Astrocyte of the hippocampus (primary cell): ENCODE results near the gene NETO2.
A peak's percentile ranks its signal among the peaks of the same experiment; 100 is the strongest.
"Not testable (repeated sequence)": the region's sequence is repeated elsewhere in the genome, so short reads cannot be mapped to it uniquely, and the experiment has no call there.

ENCODE experiments used
- DNase-seq: peaks from one replicate; pipeline ENCODE4 v3.0.0; 2011; ENCODE audit warnings: low read depth, low spot score

Gene NETO2

DNA sequence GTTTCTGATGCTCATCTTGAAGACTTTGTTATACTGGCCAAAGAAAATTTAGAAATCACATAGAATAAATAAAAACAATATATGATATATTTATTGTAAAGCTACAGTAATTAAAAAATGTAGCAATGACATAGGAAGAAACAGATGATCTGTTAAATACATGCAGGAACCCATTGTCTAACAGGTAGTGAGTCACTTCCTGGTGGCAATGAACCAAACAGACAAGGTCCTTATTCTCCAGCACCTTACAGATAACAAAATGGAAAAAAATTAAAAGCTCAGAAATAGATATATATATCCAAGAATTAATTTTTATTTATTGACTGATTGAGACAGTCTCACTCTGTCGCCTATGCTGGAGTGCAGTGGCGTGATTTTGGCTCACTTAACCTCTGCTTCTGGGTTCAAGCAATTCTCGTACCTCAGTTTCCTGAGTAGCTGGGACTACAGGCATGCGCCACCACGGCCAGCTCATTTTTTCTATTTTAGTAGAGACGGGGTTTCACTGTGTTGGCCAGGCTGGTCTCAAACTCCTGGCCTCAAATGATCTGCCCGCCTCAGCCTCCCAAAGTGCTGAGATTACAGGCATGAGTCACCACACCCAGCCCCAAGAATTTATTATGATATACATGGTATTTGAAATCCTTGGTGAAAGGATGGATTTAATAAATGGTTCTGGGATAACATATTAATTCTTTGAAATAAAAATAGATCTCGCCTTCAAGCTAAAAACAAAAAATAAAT is 7.5 kb downstream of the NETO2 start:
- DNase-seq, result no peak

DNA sequence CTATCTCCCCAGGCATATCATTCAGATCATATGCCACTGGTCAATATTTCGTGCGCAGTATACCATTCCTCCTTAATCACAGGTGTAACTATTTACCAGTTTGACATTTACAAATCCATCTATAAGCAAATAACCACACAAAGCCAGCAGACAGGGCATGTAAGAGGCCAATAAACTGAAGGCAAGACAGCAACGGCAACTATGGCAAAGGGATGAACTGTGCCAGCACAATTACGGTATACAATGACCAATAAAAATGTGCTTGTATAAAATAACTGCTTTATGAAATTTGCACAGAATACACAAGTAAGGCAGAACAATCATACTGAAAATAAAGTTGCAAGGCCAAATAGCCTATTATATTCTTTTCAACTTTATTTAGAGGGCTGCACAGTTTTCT is 9.2 kb downstream of the NETO2 start:
- DNase-seq, result no peak

DNA sequence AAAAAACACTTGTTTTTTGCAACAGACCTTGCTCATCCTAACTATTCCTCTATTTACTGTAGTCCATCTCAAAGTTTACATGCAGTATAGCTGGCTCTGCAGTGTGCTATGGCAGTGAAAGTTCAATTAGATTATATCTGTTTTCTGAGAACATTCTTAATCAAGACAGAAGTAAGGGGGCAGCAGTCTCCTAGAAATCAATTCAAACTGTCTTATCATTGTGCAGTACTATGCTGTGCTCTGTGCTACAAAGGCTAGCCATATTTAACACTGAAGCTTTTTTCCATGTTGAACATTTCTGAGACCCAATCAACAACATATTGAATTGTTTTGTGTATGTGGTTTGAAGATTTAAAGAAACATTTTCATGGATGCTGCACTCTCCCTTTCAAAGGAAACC is 11.4 kb downstream of the NETO2 start:
- DNase-seq, result no peak

GRCh38 chr16:47129755-47130435 is 13.8 kb downstream of the NETO2 start:
- DNase-seq, result no peak

DNA sequence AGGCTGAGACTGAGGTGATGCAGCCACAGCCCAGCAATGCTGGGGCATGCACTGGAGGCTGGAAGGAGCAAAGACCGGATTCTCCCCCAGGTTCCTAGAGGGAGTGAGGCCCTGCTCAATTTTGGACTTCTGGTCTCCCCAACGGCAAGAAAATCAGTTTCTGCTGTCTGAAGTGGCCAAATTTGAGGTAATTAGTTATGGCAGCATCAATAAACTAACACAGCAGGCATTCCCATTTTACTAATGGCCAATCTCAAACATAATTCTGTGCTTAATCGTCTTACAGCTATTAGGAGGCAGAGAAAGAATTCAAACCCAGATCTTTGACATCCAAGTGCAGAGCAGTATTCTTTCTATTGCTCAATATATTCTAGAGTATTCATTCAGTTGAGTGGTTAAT is 16.2 kb downstream of the NETO2 start:
- DNase-seq, result no peak

GRCh38 chr16:47125757-47126156 is 18.0 kb downstream of the NETO2 start:
- DNase-seq, result no peak

DNA sequence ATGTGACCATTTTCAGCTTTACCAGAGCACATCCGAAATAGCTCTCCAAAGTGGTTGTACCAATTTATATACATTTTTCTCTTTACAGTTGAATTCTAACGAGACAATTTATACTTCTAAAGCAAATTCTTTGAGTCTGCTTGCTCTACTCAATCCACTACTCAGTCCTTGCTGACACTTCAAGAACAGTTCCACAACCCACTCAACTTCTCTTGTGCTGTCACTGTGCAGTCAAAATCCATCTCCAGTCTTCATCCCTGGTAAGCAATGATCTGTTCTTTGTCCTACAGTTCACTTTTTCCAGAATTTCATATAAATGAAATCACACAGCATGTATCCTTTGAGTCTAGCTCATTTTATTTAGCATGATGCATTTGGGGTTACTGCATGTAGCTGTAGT is 30.6 kb downstream of the NETO2 start:
- DNase-seq, result no peak

GRCh38 chr16:47110939-47111338 is 32.8 kb downstream of the NETO2 start:
- no peak for DNase-seq

- no peak for DNase-seq
Measured at GRCh38 chr16:47109361-47109760, 34.4 kb downstream of the NETO2 start.

DNA sequence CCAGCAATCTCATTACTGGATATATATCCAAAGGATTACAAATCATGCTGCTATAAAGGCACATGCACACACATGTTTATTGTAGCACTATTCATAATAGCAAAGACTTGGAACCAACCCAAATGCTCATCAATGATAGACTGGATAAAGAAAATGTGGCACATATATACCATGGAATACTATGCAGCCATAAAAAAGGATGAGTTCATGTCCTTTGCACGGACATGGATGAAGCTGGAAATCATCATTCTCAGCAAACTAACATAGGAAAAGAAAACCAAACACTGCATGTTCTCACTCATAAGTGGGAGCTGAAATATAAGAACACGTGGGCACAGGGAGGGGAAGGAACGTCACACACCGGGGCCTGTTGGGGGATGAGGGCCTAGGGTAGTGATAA is 40.8 kb downstream of the NETO2 start:
- not testable (repeated sequence) for DNase-seq

- not testable (repeated sequence) for DNase-seq
Measured at GRCh38 chr16:47097154-47097553, 46.6 kb downstream of the NETO2 start.

DNA sequence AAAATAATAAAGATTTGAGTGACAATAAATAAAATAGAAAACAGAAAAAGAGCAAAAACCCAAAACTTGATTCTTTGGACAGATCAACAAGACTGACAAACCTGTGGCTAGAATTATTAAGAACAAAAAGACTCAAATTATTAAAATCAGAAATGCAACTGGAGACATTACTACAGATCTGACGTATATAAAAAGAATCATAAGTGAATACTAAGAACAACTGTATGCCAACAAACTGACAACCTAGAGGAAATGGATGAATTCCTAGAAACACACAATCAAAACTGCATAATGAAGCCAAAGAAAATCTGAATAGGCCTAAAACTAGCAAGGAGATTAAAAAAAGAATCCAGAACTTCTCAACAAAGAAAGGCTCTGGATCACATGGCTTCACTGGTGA is 47.4 kb downstream of the NETO2 start:
- DNase-seq, result no peak

- DNase-seq, result no peak
Measured at GRCh38 chr16:47084198-47084597, 59.5 kb downstream of the NETO2 start.

DNA sequence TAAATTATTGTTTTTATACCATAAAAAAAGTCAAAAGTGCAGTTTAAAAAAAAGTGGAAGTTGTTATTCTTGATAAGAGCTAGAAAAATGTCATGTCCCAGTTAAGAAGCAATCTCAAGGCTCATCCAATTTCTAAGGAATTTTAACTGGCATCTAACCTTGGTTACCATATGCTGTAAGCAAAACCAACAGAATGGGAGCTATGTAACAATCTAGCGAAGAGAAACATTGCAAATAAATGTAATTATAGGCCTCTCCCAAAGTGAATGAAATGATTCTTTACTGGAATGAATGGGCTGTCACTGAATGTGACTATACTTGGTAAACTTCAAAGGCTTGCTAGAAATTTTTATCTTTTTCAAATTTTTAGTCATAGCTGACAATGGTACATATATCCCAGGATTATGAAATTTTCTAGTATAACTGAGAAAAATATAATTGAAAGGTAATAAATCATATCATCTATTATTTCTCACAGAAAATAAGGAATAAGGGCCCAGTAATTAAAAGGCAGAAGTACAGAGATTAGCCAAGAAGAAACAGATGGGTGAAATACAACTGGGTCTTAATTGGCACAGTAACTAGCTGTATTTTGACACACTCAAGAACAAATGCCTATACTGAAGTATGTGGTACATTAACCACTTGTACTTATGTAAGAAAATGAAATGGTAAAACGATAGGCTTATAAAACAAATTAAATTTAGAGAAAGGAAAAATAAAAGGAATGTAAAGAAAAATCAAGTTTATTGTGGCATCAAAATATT is 61.5 kb downstream of the NETO2 start:
- no peak for DNase-seq

DNA sequence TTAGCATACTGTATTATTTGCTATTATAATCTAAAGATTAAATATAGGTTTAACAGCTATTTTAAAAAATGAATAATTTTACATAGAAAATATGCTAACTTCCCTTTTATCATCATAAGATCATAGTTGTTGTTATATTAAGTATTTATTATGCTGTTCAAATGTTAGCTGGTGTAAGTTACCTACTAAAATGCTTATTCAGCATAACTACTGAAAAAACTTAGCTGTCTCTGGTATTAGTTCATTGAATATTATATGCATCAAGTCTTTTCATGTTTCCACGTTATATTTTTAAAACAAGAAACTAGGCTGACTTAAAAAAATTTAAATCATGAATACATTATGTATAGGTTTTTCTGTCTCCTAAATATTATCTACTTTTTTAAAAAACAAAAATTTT is 62.6 kb downstream of the NETO2 start:
- no peak for DNase-seq

DNA sequence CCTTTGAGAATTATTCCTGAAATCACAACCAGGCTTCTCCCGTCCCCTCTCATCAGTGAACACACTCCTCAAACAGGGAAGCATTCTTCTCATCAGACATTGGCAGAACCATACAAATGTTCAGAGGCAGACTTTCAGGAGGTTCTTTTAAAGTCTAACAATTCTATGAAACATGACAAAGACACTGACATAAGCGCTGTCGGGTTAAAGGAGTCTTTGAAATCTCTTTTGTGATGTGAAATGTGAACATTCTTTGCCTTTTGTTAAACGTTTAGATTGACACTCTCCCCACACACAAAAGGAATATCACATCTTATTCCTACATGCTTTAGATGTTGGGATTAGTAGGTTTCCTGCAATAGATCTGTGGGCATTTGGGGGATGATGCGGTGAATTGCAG is 63.9 kb downstream of the NETO2 start:
- no peak for DNase-seq

DNA sequence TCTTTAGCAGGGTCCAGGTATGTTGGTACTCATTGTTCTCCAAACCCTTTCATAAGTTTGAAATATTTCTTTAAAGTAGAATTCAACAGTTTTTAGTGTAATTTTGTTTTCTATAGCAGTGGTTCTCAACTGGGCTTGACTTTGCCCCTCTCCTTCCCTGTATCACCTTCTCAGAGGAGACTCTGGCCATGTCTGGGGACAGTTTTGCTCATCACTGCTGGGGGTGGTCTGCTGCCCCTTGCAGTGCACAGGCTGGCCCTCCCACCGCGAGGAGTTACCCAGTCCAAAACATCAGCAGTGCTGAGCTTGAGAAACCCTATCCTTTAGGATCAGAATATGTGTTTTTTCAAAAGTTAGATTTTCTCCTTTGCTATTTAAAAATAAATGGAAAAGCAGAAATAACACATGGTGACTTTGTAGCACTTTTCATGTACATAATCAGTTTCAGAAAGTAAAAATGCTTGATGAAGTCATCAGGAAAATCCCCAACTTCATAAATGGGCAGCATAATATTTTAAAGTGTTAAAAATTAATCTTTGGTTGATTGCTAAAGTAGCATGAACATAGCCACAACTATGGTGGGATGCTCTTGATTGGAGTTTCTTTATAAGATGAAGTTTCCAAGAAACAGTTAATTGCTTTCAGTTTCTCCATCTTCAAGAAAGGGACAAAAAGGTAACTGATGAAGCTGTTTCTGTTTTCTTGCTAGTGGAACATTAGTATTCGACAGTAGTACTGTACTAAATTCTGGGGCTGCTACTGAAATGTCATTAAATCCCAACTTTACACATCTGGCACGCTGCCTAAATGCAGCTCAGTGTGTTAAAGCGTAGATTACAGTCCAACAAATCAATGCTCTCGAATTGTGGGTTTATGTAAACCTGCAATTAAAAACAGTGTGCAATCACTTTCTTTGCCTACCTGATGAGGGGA is 70.3 kb downstream of the NETO2 start:
- DNase-seq, result peak; percentile 40

DNA sequence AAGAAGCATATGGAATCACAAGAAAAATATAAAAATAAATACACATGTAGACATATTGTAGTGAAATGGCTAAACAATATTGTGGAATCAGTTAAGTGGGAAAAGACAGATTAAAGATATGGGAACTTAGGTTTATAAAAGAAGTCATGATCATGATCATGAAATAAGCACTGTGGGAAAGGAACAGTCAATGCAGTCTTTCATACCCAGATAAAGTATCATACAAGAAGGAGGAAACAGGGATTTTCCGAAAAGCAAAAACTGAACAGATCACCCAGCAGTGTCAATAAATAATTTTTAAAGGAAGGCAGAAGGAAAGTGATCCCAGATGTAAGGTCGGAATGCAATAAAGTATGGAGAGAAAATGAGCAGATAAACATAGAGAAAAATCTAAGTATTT is 71.6 kb downstream of the NETO2 start:
- DNase-seq, result no peak

- no peak for DNase-seq
Measured at GRCh38 chr16:47069841-47070584, 73.7 kb downstream of the NETO2 start.

DNA sequence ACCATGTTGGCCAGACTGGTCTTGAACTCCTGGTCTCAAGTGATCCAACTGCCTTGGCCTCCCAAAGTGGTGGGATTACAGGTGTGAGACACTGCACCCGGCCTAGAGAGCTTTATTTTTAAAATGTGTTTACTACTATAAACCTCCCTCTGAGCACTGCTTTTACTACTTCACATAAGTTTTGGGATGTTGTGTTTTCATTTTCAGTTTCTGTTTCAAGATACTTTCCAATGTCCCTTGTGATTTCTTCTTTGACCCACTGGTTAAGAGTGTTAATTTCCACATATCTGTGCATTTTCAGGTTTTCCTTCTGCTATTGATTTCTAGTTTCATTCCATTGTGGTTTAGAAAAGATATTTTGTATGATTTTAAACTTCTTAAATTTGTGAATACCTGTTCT is 74.4 kb downstream of the NETO2 start:
- no peak for DNase-seq

GRCh38 chr16:47067203-47067602 is 76.5 kb downstream of the NETO2 start:
- no peak for DNase-seq
